Endometrium (tissue), 2 donors: ENCODE results near the gene CABLES1.

Source experiments
- FAIRE-seq: peaks from 2 replicates; lab custom pipeline; 2012; peaks lifted over from hg19 to GRCh38; lab: Jason Lieb, UNC
- donor health status: control.
- donor health status: control.

The CABLES1 gene

DNA sequence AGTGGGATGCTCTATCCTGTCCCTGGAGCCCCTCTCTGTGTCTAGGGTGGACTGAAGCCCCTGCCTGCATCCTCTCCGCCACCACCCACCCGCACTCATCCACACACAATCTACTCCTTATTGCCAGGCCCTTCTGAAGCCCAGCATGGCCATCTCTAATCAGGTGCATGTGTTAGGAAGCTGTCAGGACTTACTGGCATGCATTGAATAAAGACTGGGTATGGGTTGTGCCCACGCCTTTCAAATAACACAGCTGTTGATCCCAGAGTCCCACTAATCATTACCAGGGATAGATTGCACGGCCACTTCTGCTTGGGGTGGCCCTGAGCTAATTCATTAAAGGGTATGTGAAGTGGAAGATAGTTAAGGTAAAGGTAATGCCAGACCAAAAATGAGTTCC, 88.4 kb downstream of the CABLES1 start:
- FAIRE-seq = no peak

GRCh38 chr18:23225503-23225902, 90.2 kb downstream of the CABLES1 start:
- peak; percentile 69 for FAIRE-seq

- no peak for FAIRE-seq
Observed at GRCh38 chr18:23226391-23226790, 91.1 kb downstream of the CABLES1 start.

DNA sequence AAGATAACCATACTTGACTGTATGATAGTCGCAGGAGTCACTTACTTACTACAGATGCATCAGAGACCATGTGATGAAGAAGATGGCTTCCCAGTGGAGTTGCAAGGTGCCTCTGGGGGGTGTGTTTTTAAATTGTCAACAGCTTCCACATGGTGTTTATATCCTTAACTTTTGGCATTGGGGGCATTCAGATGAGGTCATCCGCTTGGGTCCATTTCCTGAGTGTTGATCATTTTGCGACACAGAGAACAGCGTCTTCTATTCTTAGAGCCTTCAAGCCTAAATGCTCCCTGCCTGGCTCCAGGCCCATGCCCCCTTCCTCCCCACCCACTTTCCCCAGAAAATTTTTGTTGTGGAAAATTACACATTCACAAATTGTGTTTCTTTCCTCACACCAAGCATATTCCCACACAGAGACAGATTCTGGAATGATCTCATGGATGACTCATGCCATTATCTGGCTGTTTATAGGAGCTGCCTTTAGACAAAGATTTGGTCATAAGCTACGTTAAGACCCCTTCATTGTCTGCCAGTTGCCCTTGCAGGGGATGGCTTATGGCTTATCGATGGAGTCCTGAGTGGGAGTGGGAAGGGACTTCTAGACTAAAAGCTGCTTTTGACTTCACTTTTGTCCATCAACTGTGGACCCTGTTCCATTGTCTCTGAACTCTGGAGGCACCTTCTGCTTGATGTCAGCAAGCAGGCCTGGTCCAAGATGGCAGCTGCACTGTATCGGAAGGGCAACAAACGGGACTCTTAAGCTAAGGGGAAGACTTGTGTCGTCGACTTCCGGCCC, 91.8 kb downstream of the CABLES1 start:
- FAIRE-seq = no peak

GRCh38 chr18:23227726-23228070, 92.4 kb downstream of the CABLES1 start:
- FAIRE-seq = no peak

GRCh38 chr18:23228102-23229061, 93.1 kb downstream of the CABLES1 start:
- no peak for FAIRE-seq

DNA sequence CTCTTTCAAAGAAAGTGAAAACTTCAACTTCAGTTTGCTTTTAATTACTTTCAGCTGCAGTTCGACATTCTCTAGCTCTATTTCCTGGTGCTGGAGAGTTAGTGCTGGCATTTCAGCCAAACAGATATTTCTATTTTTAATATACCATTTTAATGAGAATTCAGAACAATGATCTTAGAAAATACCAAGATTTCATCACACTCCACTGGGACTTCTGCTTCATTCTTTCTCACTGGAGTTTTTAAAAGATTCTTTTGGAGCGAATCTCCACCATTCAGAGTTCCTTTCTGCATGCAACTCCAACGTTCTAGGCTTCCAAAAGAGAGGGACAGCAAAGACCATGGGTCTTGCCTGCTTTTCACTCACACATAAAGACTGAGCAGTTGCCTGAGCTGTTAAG, 94.2 kb downstream of the CABLES1 start:
- peak; percentile 60 for FAIRE-seq

- no peak for FAIRE-seq
Observed at GRCh38 chr18:23230686-23231085, 95.4 kb downstream of the CABLES1 start.

- no peak for FAIRE-seq
Observed at GRCh38 chr18:23231340-23232021, 96.2 kb downstream of the CABLES1 start.

GRCh38 chr18:23232331-23232730, 97.0 kb downstream of the CABLES1 start:
- FAIRE-seq = no peak

DNA sequence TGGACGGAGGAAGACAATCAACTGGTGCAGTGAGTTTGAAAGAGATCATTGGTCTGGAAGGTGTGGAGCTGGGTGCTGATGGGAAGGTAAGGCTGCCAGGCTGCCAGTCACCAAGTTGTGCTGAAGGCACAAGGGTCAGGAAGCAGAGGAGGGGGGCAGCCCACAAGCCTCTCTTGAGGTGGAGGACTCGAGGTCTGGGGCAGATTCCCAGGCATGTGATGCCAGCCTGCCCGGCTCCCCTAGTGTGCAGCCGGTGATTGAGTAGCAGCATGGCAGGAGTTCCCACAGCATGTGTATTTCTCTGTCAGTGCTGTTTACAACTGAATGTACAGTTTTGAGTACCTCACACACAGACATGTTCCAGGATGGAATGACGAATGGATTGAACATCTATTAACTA, 99.3 kb downstream of the CABLES1 start:
- FAIRE-seq = no peak

GRCh38 chr18:23235336-23235735, 100.1 kb downstream of the CABLES1 start:
- FAIRE-seq = no peak

- FAIRE-seq = no peak
Observed at GRCh38 chr18:23235860-23236259, 100.6 kb downstream of the CABLES1 start.

DNA sequence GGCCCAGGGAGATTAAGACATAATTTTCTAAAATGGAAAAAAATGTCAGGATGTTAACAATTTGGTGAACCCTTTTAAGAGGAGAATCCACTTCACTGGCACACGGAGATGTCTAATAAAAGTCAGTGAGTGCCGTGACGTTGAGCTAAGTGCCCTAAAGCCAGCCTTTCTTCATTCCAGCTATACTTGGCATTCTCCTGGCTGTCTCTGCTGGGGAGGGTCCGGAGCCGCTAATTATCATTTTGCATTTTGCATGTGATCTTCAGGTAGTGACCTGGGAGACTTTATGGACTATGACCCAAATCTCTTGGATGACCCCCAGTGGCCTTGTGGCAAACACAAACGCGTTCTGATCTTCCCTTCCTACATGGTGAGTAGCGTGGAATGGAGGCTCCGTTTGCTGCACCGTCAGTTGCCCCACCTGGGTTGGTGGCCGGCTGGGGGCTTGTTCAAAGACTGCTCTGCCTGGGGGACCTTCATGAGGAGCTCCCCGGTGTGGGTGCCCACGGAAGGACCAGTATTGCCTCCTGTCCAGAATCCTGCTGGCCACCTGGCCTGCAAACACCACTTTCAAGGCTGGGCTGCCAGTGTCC, 101.7 kb downstream of the CABLES1 start:
- FAIRE-seq = no peak

GRCh38 chr18:23237524-23238151, 102.4 kb downstream of the CABLES1 start:
- FAIRE-seq = no peak

DNA sequence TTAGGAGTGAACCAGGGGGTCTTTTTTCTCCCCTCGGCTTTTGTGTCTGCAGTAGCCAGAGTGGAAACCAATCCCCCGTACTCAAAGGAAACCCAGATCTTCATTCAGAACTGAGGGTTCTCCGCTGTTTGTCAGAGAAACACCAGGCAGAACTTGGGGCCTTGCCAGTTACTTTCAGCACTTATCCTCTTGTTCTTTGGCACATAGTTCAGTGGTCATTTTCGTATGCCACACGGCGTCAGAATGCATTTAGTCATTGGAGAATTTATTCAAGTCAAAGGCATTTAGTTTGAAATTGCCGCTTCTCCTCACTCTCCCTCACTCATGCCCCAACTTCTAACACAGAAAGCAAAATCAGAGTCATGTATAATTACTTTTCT, 102.9 kb downstream of the CABLES1 start:
- no peak for FAIRE-seq

DNA sequence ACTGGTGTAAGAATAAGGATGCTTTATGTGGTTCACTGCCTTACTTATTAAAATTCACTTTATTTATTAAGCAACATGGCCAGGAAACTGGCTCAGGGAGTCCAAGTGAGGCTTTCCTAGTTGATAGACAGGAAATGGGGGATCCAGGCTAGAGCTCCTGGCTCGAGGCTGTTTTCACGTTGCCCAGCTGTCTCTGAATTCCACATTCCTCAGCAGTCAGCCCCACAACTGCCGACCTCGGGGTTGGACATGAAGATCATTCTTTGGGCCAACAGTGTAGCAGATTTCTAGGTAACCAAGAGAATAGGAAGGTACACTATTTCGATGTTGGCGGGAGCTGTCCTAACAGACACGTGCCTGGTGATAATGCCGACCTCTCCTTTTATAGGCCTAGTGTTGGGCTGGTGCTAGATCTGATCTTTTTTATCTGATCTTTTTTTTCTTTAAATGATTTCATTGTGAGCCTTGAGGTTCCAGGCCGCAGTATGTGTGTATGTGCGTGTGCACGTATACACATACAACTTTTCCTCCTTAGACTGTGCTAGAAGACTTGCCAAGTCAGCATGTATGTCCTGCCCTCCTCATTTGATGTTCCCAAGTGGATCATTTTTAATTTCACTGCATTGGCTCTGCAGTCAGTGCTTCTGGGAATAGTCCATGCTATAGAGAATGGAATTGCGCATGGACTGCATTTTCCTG, 103.5 kb downstream of the CABLES1 start:
- no peak for FAIRE-seq

DNA sequence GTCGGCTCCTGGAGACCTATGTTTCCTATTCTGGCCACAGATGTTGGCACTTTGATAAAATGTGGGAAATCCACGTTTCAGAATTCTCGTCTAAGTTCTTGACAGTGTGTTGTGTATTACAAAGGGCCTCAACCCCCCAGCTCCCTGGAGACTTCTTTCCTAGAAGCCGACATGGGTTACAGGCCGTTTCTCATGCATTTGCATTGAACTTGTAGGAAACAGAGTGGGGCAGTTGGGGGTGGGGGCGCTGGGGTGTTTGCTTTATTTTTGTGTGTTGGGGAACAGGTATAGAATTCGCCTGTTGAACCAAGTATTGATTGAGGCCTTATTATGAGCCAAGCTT, 104.0 kb downstream of the CABLES1 start:
- FAIRE-seq = no peak

- no peak for FAIRE-seq
Observed at GRCh38 chr18:23239885-23240608, 104.8 kb downstream of the CABLES1 start.

DNA sequence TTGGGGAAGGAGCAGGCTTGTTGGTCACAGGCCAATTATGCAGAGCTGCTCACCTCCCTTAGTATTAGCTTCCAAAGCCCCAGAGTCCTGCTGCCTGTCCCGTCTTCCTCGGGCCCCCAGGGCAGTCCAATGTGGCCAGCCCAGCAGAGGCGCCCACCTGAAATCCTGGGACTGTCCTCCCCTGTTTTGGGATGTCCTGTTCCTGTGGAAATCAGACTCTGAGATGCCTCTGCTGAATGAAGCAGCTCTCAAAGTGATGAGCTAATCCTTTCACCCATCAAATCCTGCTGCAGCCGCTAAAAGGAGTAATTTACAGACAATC, 105.3 kb downstream of the CABLES1 start:
- no peak for FAIRE-seq
